GM18511 (cell line): ENCODE results near the gene KANSL1.
"Not testable (repeated sequence)": the region's sequence is repeated elsewhere in the genome, so short reads cannot be mapped to it uniquely, and the experiment has no call there.

Experiments used
- ATAC-seq: cut with Tn5 transposase; IDR thresholded peaks from one replicate; pipeline ENCODE4 v1.9.1; 2021; ENCODE audit warnings: mild to moderate bottlenecking, moderate library complexity; ENCODE audit not compliant: unreplicated experiment

The KANSL1 gene, protein sequence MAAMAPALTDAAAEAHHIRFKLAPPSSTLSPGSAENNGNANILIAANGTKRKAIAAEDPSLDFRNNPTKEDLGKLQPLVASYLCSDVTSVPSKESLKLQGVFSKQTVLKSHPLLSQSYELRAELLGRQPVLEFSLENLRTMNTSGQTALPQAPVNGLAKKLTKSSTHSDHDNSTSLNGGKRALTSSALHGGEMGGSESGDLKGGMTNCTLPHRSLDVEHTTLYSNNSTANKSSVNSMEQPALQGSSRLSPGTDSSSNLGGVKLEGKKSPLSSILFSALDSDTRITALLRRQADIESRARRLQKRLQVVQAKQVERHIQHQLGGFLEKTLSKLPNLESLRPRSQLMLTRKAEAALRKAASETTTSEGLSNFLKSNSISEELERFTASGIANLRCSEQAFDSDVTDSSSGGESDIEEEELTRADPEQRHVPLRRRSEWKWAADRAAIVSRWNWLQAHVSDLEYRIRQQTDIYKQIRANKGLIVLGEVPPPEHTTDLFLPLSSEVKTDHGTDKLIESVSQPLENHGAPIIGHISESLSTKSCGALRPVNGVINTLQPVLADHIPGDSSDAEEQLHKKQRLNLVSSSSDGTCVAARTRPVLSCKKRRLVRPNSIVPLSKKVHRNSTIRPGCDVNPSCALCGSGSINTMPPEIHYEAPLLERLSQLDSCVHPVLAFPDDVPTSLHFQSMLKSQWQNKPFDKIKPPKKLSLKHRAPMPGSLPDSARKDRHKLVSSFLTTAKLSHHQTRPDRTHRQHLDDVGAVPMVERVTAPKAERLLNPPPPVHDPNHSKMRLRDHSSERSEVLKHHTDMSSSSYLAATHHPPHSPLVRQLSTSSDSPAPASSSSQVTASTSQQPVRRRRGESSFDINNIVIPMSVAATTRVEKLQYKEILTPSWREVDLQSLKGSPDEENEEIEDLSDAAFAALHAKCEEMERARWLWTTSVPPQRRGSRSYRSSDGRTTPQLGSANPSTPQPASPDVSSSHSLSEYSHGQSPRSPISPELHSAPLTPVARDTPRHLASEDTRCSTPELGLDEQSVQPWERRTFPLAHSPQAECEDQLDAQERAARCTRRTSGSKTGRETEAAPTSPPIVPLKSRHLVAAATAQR (N-terminal part only)

DNA sequence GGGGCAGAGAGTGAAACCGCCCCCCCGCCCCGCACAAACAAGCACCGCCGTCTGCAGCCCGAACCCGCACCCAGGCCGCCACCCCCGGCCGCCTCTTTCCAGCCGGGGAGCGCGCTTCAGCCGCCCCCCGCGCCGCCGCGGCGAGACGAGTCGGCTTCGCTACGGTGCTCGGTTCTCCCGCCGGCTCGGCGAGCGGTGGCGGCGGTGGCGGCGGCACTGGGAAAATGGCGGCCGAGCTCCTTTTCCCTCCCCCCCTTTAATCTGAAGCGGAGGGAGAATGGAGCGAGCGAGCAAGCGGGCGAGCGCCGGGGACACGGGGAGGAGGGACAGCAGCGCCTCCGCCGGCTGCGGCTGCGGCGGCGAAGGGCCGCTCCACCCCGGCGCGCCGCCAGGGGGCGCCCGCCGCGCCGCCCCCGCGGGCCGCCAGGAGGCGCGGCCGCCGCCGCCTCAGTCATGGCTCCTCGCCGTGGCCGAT is at the start of gene KANSL1:
Gene KANSL1, minus strand, starts transcription at position 279 of the 475 bp plus-strand sequence. CDS start 21,286 bp downstream, outside the sequence.
- ATAC-seq: peak; percentile 69

DNA sequence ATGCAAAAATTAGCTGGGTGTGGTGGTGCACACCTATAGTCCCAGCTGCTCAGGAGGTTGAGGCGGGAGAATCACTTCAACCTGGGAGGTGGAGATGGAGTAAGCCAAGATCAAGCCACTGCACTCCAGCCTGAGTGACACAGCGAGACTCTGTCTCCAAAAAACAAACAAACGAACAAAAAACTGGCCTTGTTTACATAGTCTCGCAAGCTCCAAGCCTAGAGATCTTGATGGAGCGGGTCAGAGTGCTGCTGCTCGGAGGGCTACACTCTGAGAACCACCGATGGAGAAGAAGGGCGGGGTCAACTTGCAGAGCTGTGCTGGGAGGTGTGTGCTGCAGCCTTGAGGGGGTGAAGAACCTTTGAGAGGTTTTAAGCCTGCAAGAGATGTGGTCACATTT is 38.1 kb upstream of the KANSL1 start:
- ATAC-seq: not testable (repeated sequence)

DNA sequence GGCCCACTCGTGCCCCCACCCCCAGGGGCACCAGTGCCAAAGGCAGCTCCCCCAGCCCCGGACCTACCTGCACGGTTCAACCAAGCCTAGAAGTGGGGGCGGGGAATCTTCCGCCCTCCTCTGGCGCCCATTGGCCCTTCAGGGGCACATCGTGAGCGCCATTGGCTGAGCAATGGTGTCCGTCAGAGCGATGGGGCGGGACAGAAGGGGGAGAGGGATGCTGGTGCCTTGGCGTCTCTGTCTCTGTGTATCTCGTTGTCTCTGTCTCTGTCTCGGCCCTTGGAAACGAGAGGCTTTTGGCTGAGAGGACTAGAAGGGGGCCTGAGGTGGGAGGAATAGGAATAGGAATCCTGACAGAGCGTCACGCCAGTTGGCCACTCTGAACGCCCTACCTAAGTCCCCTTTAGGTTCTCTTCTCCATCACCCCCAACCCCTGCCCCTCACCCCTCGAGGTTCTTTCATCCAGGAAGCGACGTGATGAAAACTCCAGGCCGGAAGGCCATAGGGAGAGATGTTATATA is 32.1 kb upstream of the KANSL1 start:
- ATAC-seq: peak; percentile 99

DNA sequence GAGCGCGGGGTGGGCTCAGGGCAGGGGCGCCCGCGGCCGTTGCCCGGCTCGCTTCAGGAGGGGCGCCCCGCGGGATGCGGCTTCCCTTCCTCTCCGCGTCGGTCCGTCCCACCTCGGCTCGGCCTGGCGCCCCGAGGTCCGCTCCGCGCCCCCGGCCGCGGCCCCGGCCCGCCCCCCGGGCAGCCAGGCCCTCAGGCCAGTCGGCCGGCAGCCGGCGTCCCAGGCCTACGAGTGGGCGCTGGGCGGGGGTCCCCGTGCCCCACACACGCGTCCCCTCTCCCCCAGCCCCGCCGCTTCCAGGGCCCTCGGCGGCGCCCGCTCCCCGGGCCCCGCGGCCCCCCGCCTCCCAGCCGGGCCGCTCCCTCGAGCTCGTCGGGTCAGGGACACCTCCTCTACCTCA is 31.6 kb upstream of the KANSL1 start:
- peak; percentile 45 for ATAC-seq

DNA sequence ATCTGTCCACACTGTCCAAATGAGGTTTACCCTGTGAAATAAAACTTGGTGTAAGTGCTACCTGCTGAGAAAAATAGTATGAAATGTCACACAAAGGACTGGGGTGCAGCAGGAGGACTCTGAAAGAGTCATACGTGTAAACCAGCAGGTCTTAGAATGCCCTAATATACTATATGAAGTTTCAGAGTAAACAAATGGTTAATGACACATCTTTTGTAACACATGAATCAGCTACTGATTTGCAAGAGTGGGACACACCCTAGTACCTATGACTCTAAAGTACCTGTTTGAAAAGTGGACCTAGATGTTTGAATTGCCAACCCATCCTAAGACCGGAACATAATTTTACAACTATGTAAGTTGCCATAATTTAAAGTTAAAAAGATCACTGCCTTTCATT is 29.8 kb upstream of the KANSL1 start:
- not testable (repeated sequence) for ATAC-seq

DNA sequence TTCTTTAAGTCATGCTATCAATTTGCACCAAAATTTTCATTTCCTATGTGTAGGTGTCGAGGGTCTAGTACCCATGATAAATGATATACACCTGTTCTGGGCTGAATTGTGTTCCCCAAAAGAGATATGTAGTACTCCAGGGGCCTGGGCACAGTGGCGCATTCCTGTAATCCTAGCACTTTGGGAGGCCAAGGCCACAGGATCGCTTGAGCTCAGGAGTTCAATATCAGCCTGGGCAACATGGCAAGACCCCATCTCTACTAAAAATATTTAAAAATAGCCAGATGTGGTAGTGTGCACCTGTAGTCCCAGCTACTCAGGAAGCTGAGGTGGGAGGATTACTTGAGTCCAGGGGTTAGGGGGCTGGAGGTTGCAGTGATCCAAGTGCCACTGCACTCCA is 23.5 kb upstream of the KANSL1 start:
- ATAC-seq: no peak

DNA sequence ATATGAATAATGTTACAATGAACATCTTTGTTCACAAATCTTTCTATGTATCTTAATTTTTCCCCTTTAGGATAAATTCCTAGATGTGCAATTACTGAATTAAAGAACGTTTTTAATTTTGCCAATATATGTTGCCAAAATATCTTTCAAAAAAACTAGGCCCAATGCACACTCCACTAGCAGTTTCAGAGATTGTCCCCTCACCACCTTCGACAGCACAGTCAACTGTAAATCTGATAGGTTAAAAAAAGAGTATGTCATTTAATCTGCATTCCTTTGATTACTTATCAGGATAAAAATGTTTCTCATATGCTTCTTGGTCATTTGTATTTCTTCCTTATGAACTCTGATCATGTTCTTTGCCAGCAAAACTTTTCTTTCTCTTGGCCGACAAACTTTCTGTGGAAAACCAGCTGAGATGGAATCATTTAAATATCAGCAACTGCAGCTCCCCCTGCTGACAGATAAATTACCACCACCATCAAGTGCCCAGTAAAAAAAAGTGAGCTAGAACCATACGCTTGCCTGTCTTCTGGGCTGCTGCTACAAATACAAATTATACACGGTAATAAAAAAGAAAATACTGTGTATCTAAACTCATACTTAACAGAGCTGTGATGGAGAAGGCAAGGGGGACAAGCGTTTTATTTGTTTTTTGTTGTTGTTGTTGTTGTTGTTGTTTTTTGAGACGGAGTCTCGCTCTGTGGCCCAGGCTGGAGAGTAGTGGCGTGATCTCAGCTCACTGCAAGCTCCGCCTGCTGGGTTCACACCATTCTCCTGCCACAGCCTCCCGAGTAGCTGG is 19.6 kb upstream of the KANSL1 start:
- no peak for ATAC-seq

DNA sequence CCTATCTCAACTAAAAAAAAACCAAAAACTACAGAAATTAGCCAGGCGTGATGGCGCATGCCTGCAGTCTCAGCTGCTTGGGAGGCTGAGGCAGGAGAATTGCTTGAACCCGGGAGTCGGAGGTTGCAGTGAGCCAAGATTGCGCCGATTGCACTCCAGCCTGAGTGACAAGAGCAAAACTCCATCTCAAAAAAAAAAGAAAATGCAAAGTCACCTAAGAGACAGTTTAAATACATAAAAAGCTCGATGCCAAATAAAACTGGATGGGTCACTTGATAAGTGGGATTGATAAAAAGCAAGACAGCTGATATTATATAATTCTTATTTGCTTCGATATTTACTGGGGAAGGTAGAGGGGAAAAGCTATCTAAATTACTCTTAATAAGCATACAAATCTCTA is 15.8 kb upstream of the KANSL1 start:
- ATAC-seq: no peak

DNA sequence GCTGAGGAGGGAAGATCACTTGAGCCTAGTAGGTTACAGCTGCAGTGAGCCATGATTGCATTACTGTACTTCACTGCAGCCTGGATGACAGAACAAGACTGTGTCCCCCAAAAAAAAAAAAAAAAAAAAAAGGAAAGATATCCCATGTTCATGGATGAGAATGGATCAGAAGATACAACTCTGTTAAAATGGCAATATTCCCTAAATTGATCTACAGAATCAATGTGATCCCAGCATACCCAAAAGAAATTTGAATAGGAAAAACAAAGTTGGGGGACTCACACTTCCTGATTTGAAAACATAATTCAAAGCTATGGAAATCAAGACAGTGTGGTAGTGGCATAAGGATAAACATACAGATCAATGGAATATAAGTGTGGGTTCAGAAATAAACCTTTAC is 12.7 kb upstream of the KANSL1 start:
- no peak for ATAC-seq

DNA sequence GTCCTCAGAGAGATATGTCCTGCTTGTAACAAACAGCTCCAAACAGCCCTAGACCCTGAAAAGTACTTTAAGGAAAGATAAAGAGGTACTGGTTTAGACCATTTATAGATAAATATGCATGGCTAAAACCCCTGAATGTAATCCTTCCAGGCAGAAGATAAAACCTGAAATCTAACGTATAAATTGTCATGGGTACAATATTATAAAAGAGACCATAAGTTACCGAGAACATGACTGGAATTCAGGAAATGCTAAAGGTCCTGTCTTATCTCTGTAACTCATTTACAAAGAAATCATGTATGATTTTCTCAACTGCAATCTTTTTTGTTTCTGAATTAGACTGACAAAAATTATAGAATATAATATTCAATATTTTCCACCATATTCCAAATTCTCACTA is 9.2 kb upstream of the KANSL1 start:
- no peak for ATAC-seq

DNA sequence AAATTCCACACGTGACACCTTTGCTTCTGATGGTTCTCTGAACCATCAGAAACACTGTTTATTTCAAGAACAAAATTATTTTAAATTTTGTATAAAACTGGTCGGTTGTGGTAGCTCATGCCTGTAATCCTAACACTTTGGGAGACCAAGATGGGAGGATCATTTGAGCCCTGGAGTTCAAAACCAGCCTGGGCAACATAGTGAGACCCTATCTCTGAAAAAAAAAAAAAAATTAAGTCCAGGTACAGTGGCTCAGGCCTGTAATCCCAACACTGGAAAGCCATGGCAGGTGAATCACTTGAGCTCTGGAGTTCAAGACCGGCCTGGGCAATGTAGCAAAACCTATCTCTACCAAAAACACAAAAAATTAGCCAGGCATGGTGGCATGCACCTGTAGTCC is 8.3 kb upstream of the KANSL1 start:
- ATAC-seq: no peak

DNA sequence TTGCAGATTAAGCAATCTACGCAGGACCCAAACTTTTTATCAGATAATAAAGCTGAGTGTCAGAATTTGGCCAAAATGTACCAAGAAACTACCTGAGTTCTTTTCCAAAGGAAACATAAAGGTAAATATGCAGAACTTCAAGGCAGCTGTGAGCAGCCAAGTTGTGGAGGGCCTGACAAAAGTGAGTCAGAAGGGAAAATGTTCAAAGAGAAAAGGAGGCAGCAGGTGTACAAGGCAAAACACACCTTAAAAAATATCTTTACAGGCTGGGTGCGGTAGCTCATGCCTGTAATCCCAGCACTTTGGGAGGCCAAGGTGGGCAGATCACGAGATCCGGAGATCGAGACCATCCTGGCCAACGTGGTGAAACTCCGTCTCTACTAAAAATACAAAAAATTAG is 7.0 kb upstream of the KANSL1 start:
- no peak for ATAC-seq

DNA sequence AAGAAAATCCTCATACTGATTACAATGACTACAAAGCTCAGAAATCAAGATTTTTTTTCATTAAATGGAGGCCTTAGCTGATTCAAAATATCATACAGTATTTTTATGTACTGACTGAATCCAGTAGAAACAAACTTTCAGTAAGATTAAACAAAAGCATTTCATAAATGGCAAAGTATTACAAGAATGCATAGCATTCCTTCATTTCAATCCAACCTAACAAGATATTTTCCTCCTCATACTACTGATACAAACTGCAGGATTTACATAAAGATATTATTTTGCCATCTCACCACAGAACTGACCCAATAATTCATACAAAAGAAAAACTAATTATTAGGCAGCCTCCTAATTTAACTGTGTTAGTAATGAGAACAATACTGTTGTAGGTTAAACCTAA is 6.2 kb upstream of the KANSL1 start:
- ATAC-seq: no peak

DNA sequence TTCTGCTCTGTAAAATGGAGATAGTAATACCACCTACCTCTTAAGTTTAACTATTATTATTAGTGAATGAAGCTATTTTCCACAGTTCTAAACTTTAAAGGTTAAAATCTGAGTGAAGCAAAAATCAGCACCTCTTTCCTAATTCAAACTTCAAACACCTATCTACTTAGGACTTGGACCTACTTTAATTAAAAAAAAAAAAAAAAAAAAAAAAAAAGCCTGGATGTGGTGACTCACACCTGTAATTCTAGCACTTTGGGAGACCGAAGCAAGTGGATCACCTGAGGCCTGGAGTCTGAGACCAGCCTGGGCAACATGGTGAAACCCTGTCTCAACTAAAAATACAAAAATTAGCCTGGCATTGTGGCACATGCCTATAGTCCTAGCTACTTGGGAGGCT is 5.0 kb upstream of the KANSL1 start:
- ATAC-seq: no peak

DNA sequence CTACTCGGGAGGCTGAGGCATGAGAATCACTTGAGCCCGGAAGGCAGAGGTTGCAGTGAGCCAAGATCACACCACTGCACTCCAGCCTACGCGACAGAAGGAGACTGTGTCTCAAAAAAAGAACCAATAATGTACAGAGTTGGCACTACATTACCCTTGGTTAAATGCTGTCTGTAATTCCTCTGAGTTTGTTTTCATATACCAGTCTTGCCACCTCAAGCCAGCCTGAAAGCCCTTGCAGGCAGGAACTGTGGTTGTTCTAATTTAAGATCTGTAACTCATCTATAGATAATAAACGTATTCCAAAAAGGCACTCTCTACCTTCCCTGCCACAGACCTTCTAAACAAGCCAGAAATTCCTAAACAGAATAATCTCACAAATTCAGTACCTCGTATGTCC is 4.3 kb upstream of the KANSL1 start:
- ATAC-seq: no peak

DNA sequence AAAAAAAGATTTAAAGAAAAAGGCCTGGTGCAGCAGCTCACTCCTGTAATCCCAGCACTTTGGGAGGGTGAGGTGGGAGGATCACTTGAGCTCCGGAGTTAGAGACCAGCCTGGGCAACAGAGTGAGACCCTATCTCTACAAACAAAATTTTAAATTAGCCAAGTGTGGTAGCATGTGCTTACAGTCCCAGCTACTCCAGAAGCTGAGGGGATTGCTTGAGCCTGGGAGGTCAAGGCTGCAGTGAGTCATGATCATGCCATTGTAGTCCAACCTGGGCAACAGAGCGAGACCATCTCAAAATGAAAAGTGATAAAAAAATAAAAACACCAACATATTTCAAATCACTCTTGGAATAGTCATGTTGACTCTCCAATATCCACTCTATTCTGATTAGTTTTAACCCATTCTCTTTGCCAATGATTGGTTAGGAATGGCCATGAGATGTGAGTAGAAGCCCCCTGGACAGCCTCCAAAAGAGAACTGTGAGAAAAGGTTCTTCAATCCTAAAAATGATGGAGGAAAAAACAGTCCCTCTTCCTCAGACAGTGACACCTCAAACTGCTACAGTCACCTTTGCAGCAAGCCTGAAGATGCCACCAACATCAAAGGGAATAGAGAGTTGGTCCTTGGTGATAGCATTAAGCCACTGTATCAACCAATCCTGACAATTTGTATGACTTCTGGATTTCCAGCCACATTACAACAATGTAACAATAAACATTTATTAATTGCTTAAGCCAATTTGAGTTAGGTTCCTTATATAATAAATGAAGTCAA is 2.9 kb upstream of the KANSL1 start:
- no peak for ATAC-seq

DNA sequence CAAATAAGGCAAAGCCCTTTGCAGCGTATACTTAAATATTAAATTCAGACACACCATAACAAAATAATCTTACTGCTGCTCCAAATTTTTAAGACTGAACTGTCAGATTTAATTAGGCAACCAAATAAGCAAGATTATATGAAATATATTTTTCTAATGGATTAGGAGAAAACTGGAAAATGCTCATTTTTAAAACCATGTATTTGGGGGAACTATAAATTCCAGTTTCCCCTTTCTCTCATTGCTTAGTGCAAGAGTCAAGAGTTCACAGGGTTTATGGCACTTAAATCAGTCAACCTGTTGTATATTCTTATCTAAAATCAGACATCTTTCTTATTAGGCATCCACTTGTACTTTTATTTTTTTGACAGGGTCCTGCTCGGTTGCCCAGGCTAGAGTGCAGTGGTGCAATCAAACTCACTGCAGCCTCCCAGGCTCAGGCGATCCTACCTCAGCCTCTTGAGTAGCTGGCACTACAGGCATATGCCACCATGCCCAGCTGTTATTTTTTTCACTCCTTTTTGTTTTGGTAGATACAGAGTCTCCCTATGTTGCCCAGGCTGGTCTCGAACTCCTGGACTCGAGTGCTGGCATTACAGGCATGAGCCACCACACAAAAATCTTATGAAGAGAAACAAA is 2.1 kb upstream of the KANSL1 start:
- no peak for ATAC-seq

DNA sequence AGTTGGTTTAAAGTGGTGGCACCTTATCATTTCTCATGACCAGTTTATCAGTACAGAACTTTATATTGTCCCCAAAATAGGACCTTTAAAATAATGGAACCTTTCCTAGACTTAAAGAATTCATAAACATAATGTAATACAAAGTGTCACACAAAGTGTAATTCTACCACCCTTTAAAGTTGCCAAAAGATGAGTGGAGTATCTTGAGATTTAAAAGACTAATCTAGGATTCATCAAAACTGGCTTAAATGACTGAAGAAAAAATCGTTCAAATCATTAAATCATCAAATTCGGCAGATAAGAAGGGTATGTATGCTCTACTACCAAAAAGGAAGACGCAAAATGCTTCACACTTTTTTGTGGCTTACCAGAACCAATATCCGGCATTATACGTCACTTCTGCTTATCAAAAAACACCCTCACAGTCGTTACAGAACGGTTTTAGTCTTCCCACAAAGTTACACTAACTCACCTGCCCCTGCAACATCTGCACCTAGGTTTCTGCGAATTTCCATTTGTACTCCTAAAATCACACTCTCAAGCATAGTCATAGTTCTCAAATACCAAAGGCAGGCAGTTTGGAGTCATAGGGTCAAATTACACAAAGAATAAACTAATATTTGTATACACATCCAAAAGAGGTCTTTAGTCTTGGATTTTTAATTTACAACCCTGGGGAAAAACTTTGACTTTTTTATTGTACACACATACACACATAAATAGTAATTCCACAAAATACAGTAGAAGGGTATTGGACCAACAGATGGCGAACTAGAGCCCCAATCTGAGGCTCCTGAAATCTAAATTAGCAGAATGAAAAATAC is 1.4 kb upstream of the KANSL1 start:
- no peak for ATAC-seq
